B cell (primary cell): ENCODE measurements around the gene KLK10. TPM values are rescaled to one million over a fixed set of nuclear protein-coding genes. Genes with fewer than 3 reads are reported as not detected.

Experiments used
- ATAC-seq: fragments of 200-7000 bp; cut with Tn5 transposase; one replicate; pipeline ENCODE4 v1.10.0; 2021; ENCODE audit warnings: low read depth, mild to moderate bottlenecking, moderate number of reproducible peaks, moderate library complexity
- CTCF ChIA-PET: fragments of 350-600 bp; sonication (Branson Sonifier 250); formaldehyde crosslinking; loops from one replicate; lab custom pipeline; 2021; ENCODE audit warnings: antibody characterized with exemption, inconsistent platforms; lab: Charles Lee
- POLR2A ChIA-PET: fragments of 350-600 bp; sonication (Branson Sonifier 250); formaldehyde crosslinking; loops from one replicate; lab custom pipeline; 2021; ENCODE audit warnings: antibody characterized with exemption; lab: Charles Lee
- DNase-seq: peaks from one replicate; pipeline ENCODE4 v3.0.0; 2013
- H2AFZ ChIP-seq: 2 replicates; pipeline ENCODE4 v1.6.1; 2012; ENCODE audit warnings: mild to moderate bottlenecking, low read depth, low read length; ENCODE audit not compliant: insufficient read depth, poor library complexity, severe bottlenecking
- H3K27ac ChIP-seq, 2 donors: 1 replicate in 1 of 2; 2 replicates in 1 of 2; pipeline ENCODE4 v1.5.1; 2012 to 2013; ENCODE audit warnings: low read length in 2 of 2, mild to moderate bottlenecking in 2 of 2, moderate library complexity in 1 of 2
- H3K27me3 ChIP-seq, 4 experiments: fragments of 200-600 bp in 1 of 4; sonication (generic) in 1 of 4; replicated peaks in 1 of 4; 1 replicate in 2 of 4; 2 replicates in 2 of 4; pipeline versions ENCODE4 v1.6.1 to v1.7.0; 2013 to 2016; ENCODE audit warnings: low read length in 3 of 4, mild to moderate bottlenecking in 2 of 4, mixed read lengths in 1 of 4, moderate library complexity in 1 of 4; ENCODE audit not compliant: insufficient read depth in 4 of 4, control insufficient read depth in 3 of 4; ENCODE audit errors: control extremely low read depth in 1 of 4
- H3K36me3 ChIP-seq, 2 experiments: replicated peaks in 1 of 2; 1 replicate in 1 of 2; 2 replicates in 1 of 2; pipeline versions ENCODE4 v1.6.1 to v1.7.1; 2013; ENCODE audit warnings: low read length in 1 of 2; ENCODE audit not compliant: insufficient read depth in 2 of 2, control insufficient read depth in 1 of 2; ENCODE audit errors: control extremely low read depth in 1 of 2, extremely low read depth in 1 of 2
- H3K4me1 ChIP-seq, 2 donors: fragments of 200-600 bp in 1 of 2; sonication (generic) in 1 of 2; 1 replicate in 1 of 2; 2 replicates in 1 of 2; pipeline versions ENCODE4 v1.5.1 to v1.6.1; 2013 to 2017; ENCODE audit warnings: low read length in 2 of 2; ENCODE audit not compliant: control insufficient read depth in 2 of 2, insufficient read depth in 2 of 2
- H3K4me2 ChIP-seq: replicated peaks from 2 replicates; pipeline ENCODE3; 2012; ENCODE audit warnings: mild to moderate bottlenecking, low read depth, low read length; ENCODE audit not compliant: poor library complexity, severe bottlenecking
- H3K4me3 ChIP-seq, 5 experiments: fragments of 200-600 bp in 1 of 5; sonication (generic) in 1 of 5; 1 replicate in 3 of 5; 2 replicates in 2 of 5; pipeline versions ENCODE4 v1.5.1 to v1.7.0; 2011 to 2016; ENCODE audit warnings: low read length in 4 of 5, mild to moderate bottlenecking in 4 of 5, low read depth in 2 of 5, control low read depth in 1 of 5, moderate library complexity in 1 of 5; ENCODE audit not compliant: insufficient read depth in 1 of 5; ENCODE audit errors: control extremely low read depth in 1 of 5, extremely low read depth in 1 of 5
- H3K79me2 ChIP-seq: fragments of 200-600 bp; sonication (generic); one replicate; pipeline ENCODE4 v1.6.0; 2016; ENCODE audit warnings: low read length; ENCODE audit not compliant: control insufficient read depth, insufficient read depth
- H3K9ac ChIP-seq: fragments of 200-600 bp; sonication (generic); 2 replicates; pipeline ENCODE4 v1.6.1; 2017; ENCODE audit warnings: mild to moderate bottlenecking, low read length, moderate library complexity
- H3K9me3 ChIP-seq, 3 donors: one replicate each; pipeline versions ENCODE4 v1.6.1 to v1.7.1; 2013; ENCODE audit warnings: low read length in 2 of 3; ENCODE audit not compliant: control insufficient read depth in 2 of 3, insufficient read depth in 1 of 3; ENCODE audit errors: control extremely low read depth in 1 of 3
- H4K20me1 ChIP-seq: 2 replicates; pipeline ENCODE4 v1.6.0; 2012; ENCODE audit warnings: mild to moderate bottlenecking, low read length; ENCODE audit not compliant: insufficient read depth, control insufficient read depth, poor library complexity, severe bottlenecking
- H3K27ac Mint-ChIP-seq: one replicate; pipeline ENCODE4 v1.8.0; 2021; ENCODE audit warnings: mixed read lengths
- H3K27me3 Mint-ChIP-seq: one replicate; pipeline ENCODE4 v1.8.0; 2021; ENCODE audit warnings: mixed read lengths
- H3K4me1 Mint-ChIP-seq: one replicate; pipeline ENCODE4 v1.8.0; 2021; ENCODE audit warnings: mixed read lengths
- H3K4me3 Mint-ChIP-seq: one replicate; pipeline ENCODE4 v1.8.0; 2021; ENCODE audit warnings: mixed read lengths
- H3K9me3 Mint-ChIP-seq: one replicate; pipeline ENCODE4 v1.8.0; 2022; ENCODE audit warnings: mixed read lengths; ENCODE audit not compliant: insufficient read depth
- CTCF ChIP-seq: fragments of 200-600 bp; IDR thresholded peaks from one replicate; pipeline ENCODE4 v1.8.0; 2022; ENCODE audit warnings: antibody characterized with exemption, mild to moderate bottlenecking
- EZH2 ChIP-seq: IDR thresholded peaks from 2 replicates; pipeline ENCODE4 v1.6.1; 2012; ENCODE audit warnings: borderline replicate concordance, low read depth, mild to moderate bottlenecking, moderate library complexity, low read length; ENCODE audit not compliant: insufficient read depth, poor library complexity, severe bottlenecking
- WGBS: methylation state at CpG from one replicate; pipeline ENCODE4 v1.1.5; 2013; ENCODE audit warnings: missing lambda C conversion rate; ENCODE audit not compliant: insufficient coverage; 5-methylcytosine and 5-hydroxymethylcytosine counted together
- intact Hi-C: fragments of 100-400 bp; cut with micrococcal nuclease; formaldehyde crosslinking; loops from one replicate; pipeline ENCODE4 v1.10.0; 2022
- polyA plus RNA-seq: library from polyadenylated mRNA; depleted of rRNA; stranded (reverse); fragments of >200 nt; gene quantifications from 2 replicates; pipeline ENCODE4 v1.2.3, GENCODE V29; 2012
- total RNA-seq, 2 donors: library from RNA; stranded (reverse); fragments of 120-200 nt in 1 of 2; gene quantifications; 1 replicate in 1 of 2; 2 replicates in 1 of 2; pipeline versions ENCODE4 v1.2.3 to v1.2.4, GENCODE V29; 2013 to 2022

The KLK10 gene
- total and polyA plus RNA-seq, 2 donors (not counting 1 experiment from before 2014, with no cell fraction given) = not detected

DNA sequence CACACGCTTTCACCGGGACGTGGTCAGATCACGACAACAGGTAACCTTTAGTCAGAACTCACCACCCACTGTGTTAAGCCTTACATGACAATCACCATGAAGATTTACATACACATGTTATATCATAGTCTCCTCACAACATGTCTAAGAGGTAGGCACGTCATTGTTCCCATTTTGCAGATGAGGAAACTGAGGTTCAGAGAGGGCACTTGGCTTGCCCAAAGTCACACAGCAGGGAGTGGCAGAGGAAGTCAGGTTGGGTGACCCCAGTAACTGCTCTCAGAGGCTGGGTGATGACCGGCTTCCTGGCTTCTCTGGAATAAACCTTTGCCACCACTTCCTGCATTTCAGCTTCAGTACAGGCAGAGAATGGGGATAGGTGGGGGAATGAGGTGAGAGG, 5.3 kb downstream of the KLK10 start:
- Mint-ChIP-seq H3K27ac (no peak overlapping the region), H3K4me1 (peaks cover 15% of the 10 kb centered on the region), H3K9me3 (no peaks in the 10 kb centered on the region), H3K4me3 (no peak overlapping the region), H3K27me3 (peaks cover 59% of the 10 kb centered on the region)
- Histone ChIP-seq H4K20me1 (no peaks in the 10 kb centered on the region), H3K27ac (no peak overlapping the region), H3K27me3 (peaks cover 0 to 49% (median 26%) of the 10 kb centered on the region in 4 experiments), H2AFZ (no peak overlapping the region), H3K36me3 (no peaks in the 10 kb centered on the region), H3K4me3 (no peak overlapping the region), H3K4me1 (peaks cover 7 to 14% of the 10 kb centered on the region in 2 donors), H3K9ac (no peak overlapping the region), H3K4me2 (no peak overlapping the region), H3K9me3 (peaks cover 0 to 28% (median 0%) of the 10 kb centered on the region in 3 donors), H3K79me2 (no peaks in the 10 kb centered on the region)
- POLR2A ChIA-PET = no interaction called here
- CTCF ChIA-PET = no interaction called here
- TF ChIP-seq CTCF = no peak
- TF ChIP-seq EZH2 = no peak
- DNase-seq (no peak), ATAC-seq (no peak)
- 82% methylated on average over 5 of the region's 6 CpGs for WGBS
- intact Hi-C loops = no loop called here

DNA sequence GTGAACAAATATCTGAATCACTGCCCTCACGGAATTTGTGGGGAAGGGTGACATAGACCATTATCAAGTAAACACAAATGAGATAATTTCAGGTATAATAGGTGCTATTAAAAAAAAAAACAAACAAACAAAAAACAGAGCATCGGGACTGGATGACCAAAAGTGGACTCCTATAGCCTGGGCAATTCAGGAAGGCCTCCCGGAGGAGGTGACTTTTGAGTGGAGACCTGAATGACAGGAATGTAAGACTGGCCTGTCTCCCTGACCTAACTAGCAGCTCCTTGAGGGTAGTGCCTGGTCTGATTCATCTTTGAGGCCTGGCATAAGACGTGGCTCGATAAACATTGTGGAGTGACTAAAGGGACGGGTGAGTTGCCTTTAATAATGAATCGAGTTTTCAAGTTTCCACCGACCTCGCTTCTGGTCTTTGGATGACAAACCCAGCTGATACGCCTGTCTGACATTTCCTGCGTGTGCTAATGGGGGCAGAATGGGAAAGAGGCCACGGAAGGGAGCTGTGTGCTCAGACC, 6.8 kb downstream of the KLK10 start:
- 71% methylated on average over 10 of the region's 12 CpGs for WGBS
- no peaks in the 10 kb centered on the region for H3K36me3 ChIP-seq
- no peaks in the 10 kb centered on the region for H3K9me3 Mint-ChIP-seq
- DNase-seq (no peak), ATAC-seq (no peak)
- H3K79me2 ChIP-seq = no peaks in the 10 kb centered on the region
- peaks cover 0 to 18% (median 0%) of the 10 kb centered on the region in 3 donors for H3K9me3 ChIP-seq
- H3K9ac ChIP-seq = no peak overlapping the region
- H3K4me3 Mint-ChIP-seq = no peak overlapping the region
- H3K27ac ChIP-seq = no peak overlapping the region
- no peak overlapping the region for H3K4me3 ChIP-seq
- peaks cover 6 to 7% of the 10 kb centered on the region in 2 donors for H3K4me1 ChIP-seq
- peaks cover 52% of the 10 kb centered on the region for H3K27me3 Mint-ChIP-seq
- intact Hi-C loops = no loop called here
- peaks cover 0 to 39% (median 21%) of the 10 kb centered on the region in 4 experiments for H3K27me3 ChIP-seq
- ChIA-PET POLR2A (no interaction called here), CTCF (no interaction called here)
- no peak for TF ChIP-seq EZH2
- no peak overlapping the region for H3K4me2 ChIP-seq
- H2AFZ ChIP-seq = no peak overlapping the region
- H3K4me1 Mint-ChIP-seq = peaks cover 11% of the 10 kb centered on the region
- H3K27ac Mint-ChIP-seq = no peak overlapping the region
- no peaks in the 10 kb centered on the region for H4K20me1 ChIP-seq
